ENCODE data around the gene SASH3. TPM values are rescaled to one million over a fixed set of nuclear protein-coding genes. Genes with fewer than 3 reads are reported as not detected.

SASH3 gene
- total RNA-seq, 1 donor from 2014 or later: 74.9 TPM

DNA sequence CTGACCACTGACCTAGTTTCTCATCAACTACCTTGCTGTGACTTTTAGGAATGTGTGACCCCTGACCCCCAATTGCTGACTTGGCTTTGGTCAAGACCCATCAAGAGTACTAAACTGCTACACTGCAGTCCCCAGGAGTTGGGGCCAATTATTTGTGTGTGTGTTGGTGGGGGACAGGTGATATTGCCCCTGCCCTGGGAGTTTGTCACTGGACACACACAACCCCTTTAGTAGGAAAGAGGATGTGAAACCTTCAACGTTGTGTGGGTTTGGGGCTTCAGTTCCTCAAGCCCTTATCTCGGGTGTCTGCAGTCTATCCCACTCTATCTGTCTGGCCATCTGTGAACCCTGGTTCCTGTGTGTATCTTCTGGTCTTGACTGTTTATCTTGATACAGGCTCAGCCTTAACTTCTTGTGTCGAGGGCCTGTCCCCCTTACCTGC is 6.5 kb downstream of the SASH3 start:
- TF ChIP-seq, protein P1, sequence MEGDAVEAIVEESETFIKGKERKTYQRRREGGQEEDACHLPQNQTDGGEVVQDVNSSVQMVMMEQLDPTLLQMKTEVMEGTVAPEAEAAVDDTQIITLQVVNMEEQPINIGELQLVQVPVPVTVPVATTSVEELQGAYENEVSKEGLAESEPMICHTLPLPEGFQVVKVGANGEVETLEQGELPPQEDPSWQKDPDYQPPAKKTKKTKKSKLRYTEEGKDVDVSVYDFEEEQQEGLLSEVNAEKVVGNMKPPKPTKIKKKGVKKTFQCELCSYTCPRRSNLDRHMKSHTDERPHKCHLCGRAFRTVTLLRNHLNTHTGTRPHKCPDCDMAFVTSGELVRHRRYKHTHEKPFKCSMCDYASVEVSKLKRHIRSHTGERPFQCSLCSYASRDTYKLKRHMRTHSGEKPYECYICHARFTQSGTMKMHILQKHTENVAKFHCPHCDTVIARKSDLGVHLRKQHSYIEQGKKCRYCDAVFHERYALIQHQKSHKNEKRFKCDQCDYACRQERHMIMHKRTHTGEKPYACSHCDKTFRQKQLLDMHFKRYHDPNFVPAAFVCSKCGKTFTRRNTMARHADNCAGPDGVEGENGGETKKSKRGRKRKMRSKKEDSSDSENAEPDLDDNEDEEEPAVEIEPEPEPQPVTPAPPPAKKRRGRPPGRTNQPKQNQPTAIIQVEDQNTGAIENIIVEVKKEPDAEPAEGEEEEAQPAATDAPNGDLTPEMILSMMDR (IDR thresholded peaks at IDR 0.05): no peak
- Histone ChIP-seq H3K36me3 (no peaks in the 10 kb centered on the region), H3K27me3 (ENCODE audit: low read depth) (no peaks in the 10 kb centered on the region), H3K9me3 (no peaks in the 10 kb centered on the region), H3K4me1 (no peaks in the 10 kb centered on the region), H3K27ac (no peak overlapping the region), H3K4me3 (no peak overlapping the region)
- DNase-seq: no peak
- intact Hi-C loops (cut with DNase I): no loop called here
- ATAC-seq: peak; percentile 23 to 51

DNA sequence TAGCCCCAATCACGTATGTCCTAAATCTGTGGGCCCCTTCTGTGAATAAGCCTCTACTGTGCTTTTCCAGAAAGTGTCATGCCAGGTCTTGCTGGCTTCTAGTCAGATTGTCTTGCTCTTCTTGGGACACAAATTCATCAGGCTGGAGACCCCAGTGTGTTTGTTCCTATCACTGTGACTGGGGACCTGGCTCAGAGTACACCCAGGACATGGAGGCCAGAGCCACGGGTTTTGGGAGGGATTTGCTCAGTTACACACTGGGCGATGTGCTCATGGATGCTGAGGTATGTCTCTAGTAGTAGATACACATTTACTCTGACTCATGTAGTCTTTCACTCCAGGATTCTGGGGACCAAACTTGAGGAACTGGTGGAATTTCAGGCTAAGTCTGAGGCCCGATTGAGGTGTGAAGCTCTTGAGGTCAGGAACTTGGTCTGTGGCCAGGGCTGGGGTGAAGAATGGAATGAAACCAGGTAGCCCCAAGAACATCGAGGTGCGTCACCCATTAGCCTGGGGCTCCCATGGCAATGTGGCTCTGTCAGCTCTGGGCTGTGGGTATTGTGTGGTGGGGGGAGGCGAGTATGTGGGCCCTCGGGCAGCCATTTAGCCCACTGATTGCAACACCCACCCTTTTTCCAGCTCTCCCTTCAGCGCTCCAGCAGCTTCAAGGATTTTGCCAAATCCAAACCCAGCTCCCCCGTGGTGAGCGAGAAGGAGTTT is 7.7 kb downstream of the SASH3 start:
- Histone ChIP-seq H3K36me3 (peaks cover 7% of the 10 kb centered on the region), H3K27me3 (ENCODE audit: low read depth) (no peaks in the 10 kb centered on the region), H3K4me3 (no peak overlapping the region), H3K27ac (no peak overlapping the region), H3K4me1 (no peaks in the 10 kb centered on the region), H3K9me3 (no peaks in the 10 kb centered on the region)
- ATAC-seq: no peak
- DNase-seq: no peak
- intact Hi-C loops (cut with DNase I): no loop called here
- TF ChIP-seq, protein P1 (IDR thresholded peaks at IDR 0.05): no peak

DNA sequence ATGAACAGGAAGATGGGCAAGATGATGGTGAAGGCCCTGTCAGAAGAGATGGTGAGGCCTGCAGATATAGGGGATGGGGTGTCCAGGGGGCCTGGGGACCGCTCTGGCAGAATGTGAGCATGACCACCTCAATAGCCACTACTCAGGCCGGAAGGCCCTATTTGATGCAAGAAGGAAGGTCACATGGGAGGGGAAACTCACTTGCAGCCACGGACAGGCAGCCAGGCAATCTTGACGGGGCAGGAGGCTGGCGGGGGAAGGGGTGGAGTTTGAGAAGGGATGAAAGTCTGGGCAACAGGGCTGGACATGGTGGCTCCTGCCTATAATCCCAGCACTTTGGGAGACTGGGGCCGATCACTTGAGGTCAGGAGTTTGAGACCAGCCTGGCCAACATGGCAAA is 8.8 kb downstream of the SASH3 start:
- Histone ChIP-seq H3K27me3 (ENCODE audit: low read depth) (no peaks in the 10 kb centered on the region), H3K36me3 (peaks cover 9% of the 10 kb centered on the region), H3K9me3 (no peaks in the 10 kb centered on the region), H3K4me1 (no peaks in the 10 kb centered on the region), H3K4me3 (no peak overlapping the region), H3K27ac (no peak overlapping the region)
- DNase-seq (no peak), ATAC-seq (no peak)
- intact Hi-C loops (cut with DNase I): no loop called here
- TF ChIP-seq, protein P1 (IDR thresholded peaks at IDR 0.05): no peak

DNA sequence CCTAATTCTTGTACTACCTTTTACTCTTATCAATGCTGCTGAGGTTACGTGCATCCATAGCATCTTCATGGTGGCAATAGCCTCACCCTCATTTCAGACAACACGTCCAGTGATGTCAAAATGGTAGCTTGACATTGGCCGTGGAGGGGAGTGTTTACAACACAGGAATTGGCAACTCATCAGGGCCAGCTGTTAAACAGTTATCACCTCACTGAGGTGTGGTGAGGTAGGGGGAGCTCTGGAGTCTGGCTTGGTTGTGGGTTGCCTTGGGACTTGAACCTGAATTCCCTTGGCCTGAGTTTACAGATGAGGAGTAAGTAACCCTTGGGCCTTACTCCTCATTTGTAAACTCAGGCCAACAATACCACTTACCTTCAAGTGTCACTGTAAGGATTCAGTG is 10.4 kb downstream of the SASH3 start:
- no peak overlapping the region for H3K27ac ChIP-seq
- peaks cover 9% of the 10 kb centered on the region for H3K36me3 ChIP-seq
- TF ChIP-seq, protein P1 (IDR thresholded peaks at IDR 0.05): no peak
- no peak for DNase-seq
- H3K9me3 ChIP-seq: no peaks in the 10 kb centered on the region
- H3K4me1 ChIP-seq: no peaks in the 10 kb centered on the region
- no peaks in the 10 kb centered on the region for H3K27me3 ChIP-seq (ENCODE audit: low read depth)
- intact Hi-C loops (cut with DNase I): no loop called here
- H3K4me3 ChIP-seq: no peak overlapping the region
- ATAC-seq: no peak

DNA sequence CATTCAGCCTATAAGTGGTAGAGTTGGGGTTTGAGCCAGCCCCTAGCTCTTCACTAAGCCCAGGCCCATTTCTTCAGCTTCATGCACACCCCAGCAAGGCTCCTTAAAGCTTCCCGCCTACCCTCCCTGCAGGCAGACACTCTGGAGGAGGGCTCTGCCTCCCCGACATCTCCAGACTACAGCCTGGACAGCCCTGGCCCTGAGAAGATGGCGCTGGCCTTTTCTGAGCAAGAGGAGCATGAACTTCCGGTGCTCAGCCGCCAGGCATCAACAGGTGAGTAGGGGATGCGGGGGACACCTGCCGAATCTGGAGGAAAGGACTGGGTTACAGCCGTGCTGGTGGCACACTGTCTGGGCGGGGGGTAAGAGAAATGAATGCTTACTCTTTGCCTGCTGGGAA is 11.1 kb downstream of the SASH3 start:
- intact Hi-C loops (cut with DNase I): no loop called here
- no peak for DNase-seq
- no peaks in the 10 kb centered on the region for H3K4me1 ChIP-seq
- TF ChIP-seq, protein P1 (IDR thresholded peaks at IDR 0.05): no peak
- no peak for ATAC-seq
- H3K4me3 ChIP-seq: no peak overlapping the region
- no peak overlapping the region for H3K27ac ChIP-seq
- no peaks in the 10 kb centered on the region for H3K27me3 ChIP-seq (ENCODE audit: low read depth)
- H3K36me3 ChIP-seq: peaks cover 9% of the 10 kb centered on the region
- no peaks in the 10 kb centered on the region for H3K9me3 ChIP-seq
